ENCODE data around the gene DNAJC8. TPM values are rescaled to one million over a fixed set of nuclear protein-coding genes. Genes with fewer than 3 reads are reported as not detected.

The DNAJC8 gene
- total RNA-seq, 1 donor from 2014 or later = 90.2 TPM

DNA sequence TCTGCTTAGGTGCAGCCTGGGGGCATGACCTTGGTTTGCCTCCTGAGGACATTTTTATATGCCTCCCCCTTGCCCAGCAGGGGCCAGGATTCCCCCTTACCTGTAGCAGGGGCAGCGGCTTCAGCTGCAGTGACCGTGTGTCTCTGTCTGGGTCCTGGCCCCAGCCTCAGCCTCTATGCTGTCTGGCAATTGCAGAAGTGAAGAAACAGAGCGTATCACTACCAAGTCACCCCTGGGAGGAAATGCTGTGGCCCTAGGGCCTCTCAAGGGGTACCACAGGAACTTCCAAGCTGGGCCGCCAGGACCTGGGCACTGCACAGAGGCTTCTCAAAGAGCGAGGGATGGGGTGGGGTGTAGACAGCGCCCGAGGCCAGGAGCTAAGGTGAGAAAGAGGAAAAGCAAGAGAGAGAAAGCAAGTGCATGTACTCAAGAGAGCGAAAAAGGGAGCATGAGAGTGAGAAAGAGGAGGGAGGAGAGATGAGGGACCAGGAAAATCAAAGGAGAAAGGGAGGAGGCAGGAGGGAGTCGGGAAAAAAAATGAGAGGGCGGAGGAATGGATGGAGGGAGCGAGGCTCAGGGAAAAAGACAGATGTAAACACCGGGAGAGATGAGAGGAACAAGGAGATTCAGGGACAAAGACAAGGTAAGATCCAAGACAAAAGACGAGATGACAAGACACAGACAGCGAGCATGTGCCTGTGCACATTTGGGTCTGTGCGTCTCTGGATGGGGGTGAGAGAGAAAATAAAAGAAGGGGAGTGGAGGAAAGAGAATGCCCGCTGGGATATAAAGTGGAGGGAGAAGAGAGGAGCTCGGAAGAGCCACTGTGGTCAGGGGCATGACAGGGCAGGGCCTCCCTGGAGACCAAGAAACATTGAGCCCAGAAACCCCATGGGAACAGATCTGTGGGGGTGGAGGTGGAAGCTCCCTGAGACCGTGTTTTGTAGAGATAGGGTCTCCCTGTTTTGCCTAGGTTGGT is 56.0 kb downstream of the DNAJC8 start, which contains the start of gene PTAFR:
Gene PTAFR (minus strand): TSS at position 199 of the 979 bp plus-strand sequence. CDS start 25,669 bp downstream, outside the sequence.
- peaks cover 5% of the 10 kb centered on the region for H3K4me1 Mint-ChIP-seq (ENCODE audit: unreplicated experiment)
- H3K27me3 Mint-ChIP-seq = peaks cover 7% of the 10 kb centered on the region
- no peaks in the 10 kb centered on the region for H3K9me3 Mint-ChIP-seq
- H3K27ac Mint-ChIP-seq = no peak within 1 kb of the TSS
- no peak for DNase-seq (ENCODE audit: extremely low spot score, unreplicated experiment)
- no peak for TF ChIP-seq CTCF (conservative IDR thresholded peaks at IDR 0.05)
- H3K4me3 Mint-ChIP-seq = no peak within 1 kb of the TSS
- H3K36me3 Mint-ChIP-seq = no peaks in the 10 kb centered on the region

DNA sequence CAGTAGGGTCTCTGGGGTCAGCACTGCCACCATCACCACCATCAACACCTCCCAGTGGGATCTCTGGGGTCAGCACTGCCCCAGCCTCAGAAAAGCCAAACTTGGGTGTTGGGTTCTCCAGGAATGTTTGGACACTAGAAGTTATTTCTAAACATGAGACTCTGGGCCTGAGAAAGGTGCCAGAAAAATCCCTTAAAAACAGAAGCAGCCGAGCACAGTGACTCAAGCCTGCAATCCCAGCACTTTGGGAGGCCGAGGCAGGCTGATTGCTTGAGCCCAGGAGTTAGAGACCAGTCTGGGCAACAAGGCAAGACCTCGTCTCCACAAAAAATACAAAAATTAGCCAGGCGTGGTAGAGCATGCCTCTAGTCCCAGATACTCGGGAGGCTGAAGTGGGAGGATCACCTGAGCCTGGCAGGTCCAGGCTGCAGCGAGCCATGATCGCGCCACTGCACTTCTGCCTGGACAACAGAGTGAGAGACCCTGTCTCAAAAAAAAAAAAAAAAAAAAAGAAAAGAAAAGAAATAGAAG is 56.8 kb downstream of the DNAJC8 start:
- TF ChIP-seq CTCF (conservative IDR thresholded peaks at IDR 0.05) = no peak
- no peak for DNase-seq (ENCODE audit: extremely low spot score, unreplicated experiment)
- H3K27ac Mint-ChIP-seq = no peak overlapping the region
- no peaks in the 10 kb centered on the region for H3K9me3 Mint-ChIP-seq
- no peaks in the 10 kb centered on the region for H3K36me3 Mint-ChIP-seq
- no peak overlapping the region for H3K4me3 Mint-ChIP-seq
- H3K4me1 Mint-ChIP-seq (ENCODE audit: unreplicated experiment) = peaks cover 5% of the 10 kb centered on the region
- peaks cover 7% of the 10 kb centered on the region for H3K27me3 Mint-ChIP-seq

GRCh38 chr1:28173980-28174297 is 58.9 kb downstream of the DNAJC8 start:
- DNase-seq (ENCODE audit: extremely low spot score, unreplicated experiment) = no peak
- Mint-ChIP-seq H3K27ac (no peak overlapping the region), H3K4me1 (ENCODE audit: unreplicated experiment) (peaks cover 5% of the 10 kb centered on the region), H3K4me3 (no peak overlapping the region), H3K9me3 (no peaks in the 10 kb centered on the region), H3K36me3 (no peaks in the 10 kb centered on the region), H3K27me3 (peaks cover 7% of the 10 kb centered on the region)
- TF ChIP-seq CTCF (conservative IDR thresholded peaks at IDR 0.05) = no peak

- H3K4me3 Mint-ChIP-seq = no peak overlapping the region
- no peak overlapping the region for H3K27ac Mint-ChIP-seq
- no peak for TF ChIP-seq CTCF (conservative IDR thresholded peaks at IDR 0.05)
- no peak for DNase-seq (ENCODE audit: extremely low spot score, unreplicated experiment)
- H3K9me3 Mint-ChIP-seq = no peaks in the 10 kb centered on the region
- peaks cover 4% of the 10 kb centered on the region for H3K27me3 Mint-ChIP-seq
- no peaks in the 10 kb centered on the region for H3K36me3 Mint-ChIP-seq
- peaks cover 5% of the 10 kb centered on the region for H3K4me1 Mint-ChIP-seq (ENCODE audit: unreplicated experiment)
Observed at GRCh38 chr1:28173151-28173979, 59.5 kb downstream of the DNAJC8 start.

DNA sequence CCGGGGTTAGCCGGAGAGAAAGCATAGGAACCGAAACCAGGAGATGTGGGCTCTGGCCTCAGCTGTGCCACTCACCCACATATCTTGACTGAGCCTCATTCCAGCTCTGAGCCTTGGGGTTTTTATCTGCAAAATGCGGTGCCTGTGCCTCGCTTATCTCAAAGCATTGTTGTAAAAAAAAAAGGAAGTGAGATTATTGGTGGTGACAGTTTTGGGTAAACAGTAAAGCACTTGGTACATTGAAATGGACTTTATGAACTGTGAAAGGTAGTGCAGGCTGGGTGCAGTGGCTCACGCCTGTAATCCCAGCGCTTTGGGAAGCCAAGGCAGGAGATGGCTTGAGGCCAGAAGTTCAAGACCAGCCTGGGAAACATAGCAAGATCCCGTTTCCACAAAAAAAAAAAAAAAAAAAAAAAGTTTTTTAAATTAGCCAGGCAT is 60.1 kb downstream of the DNAJC8 start:
- Mint-ChIP-seq H3K4me3 (peak overlapping the region; percentile 1), H3K9me3 (no peaks in the 10 kb centered on the region), H3K27me3 (peaks cover 4% of the 10 kb centered on the region), H3K27ac (peak overlapping the region; percentile 34), H3K36me3 (no peaks in the 10 kb centered on the region), H3K4me1 (ENCODE audit: unreplicated experiment) (peaks cover 5% of the 10 kb centered on the region)
- no peak for TF ChIP-seq CTCF (conservative IDR thresholded peaks at IDR 0.05)
- no peak for DNase-seq (ENCODE audit: extremely low spot score, unreplicated experiment)

Measured in type B pancreatic cell (in vitro differentiated cells).